Nephron (organoid): ENCODE data around the gene PROS1.

Experiments used
- H3K27ac Mint-ChIP-seq, 3 experiments: 2 replicates each; pipeline ENCODE4 v1.8.0; 2020; ENCODE audit warnings: mixed read lengths in 3 of 3, mild to moderate bottlenecking in 2 of 3, moderate library complexity in 1 of 3
- H3K27me3 Mint-ChIP-seq: 2 replicates; pipeline ENCODE4 v1.8.0; 2021; ENCODE audit warnings: low read depth, mild to moderate bottlenecking, moderate library complexity, mixed read lengths
- H3K36me3 Mint-ChIP-seq: 2 replicates; pipeline ENCODE4 v1.8.0; 2020; ENCODE audit warnings: low read depth, mixed read lengths
- H3K4me1 Mint-ChIP-seq: 2 replicates; pipeline ENCODE4 v1.8.0; 2020; ENCODE audit warnings: mixed read lengths
- H3K4me3 Mint-ChIP-seq, 3 experiments: 2 replicates each; pipeline ENCODE4 v1.8.0; 2020; ENCODE audit warnings: mild to moderate bottlenecking in 3 of 3, mixed read lengths in 3 of 3, moderate library complexity in 2 of 3
- H3K9me3 Mint-ChIP-seq: 2 replicates; pipeline ENCODE4 v1.8.0; 2020; ENCODE audit warnings: mixed read lengths
- TF ChIP-seq, protein P1 (sequence below), 3 experiments: fragments of 200-600 bp; sonication (generic); IDR thresholded peaks; one replicate each; pipeline ENCODE4 v1.5.0; 2021; ENCODE audit warnings: antibody characterized with exemption in 3 of 3; ENCODE audit not compliant: unreplicated experiment in 3 of 3

The PROS1 gene

DNA sequence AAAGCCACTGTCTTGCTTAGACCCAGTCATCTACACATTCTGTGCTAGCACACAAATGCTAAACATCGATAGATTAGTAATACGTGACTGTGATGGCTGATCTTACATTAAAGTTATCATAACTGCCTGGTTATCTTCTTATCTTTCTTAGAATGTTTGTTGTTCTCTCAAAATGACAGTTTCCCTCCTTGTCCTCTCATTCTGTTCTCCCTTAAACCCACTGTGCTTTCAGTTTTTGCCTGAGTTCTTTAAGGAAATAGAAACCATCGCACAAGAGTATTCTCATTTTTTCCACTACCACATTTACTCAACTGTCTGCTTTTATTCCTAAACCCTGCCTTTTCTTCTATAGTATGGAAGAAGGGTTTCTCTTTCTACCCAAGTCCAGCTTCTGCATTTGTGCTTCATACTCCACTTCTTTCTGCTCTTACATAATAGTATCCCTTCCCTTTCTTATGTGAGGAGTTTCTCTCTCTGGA lies 37.6 kb upstream of the PROS1 start:
- no peaks in the 10 kb centered on the region for H3K9me3 Mint-ChIP-seq
- H3K27ac Mint-ChIP-seq, result no peak overlapping the region

GRCh38 chr3:94009608-94010007 lies 35.9 kb upstream of the PROS1 start:
- no peaks in the 10 kb centered on the region for H3K9me3 Mint-ChIP-seq
- no peaks in the 10 kb centered on the region for H3K27me3 Mint-ChIP-seq
- H3K27ac Mint-ChIP-seq, result no peak overlapping the region
- H3K4me1 Mint-ChIP-seq, result peaks cover under 1% of the 10 kb centered on the region
- peaks cover 5% of the 10 kb centered on the region for H3K36me3 Mint-ChIP-seq
- no peak overlapping the region for H3K4me3 Mint-ChIP-seq
- TF ChIP-seq, protein P1, sequence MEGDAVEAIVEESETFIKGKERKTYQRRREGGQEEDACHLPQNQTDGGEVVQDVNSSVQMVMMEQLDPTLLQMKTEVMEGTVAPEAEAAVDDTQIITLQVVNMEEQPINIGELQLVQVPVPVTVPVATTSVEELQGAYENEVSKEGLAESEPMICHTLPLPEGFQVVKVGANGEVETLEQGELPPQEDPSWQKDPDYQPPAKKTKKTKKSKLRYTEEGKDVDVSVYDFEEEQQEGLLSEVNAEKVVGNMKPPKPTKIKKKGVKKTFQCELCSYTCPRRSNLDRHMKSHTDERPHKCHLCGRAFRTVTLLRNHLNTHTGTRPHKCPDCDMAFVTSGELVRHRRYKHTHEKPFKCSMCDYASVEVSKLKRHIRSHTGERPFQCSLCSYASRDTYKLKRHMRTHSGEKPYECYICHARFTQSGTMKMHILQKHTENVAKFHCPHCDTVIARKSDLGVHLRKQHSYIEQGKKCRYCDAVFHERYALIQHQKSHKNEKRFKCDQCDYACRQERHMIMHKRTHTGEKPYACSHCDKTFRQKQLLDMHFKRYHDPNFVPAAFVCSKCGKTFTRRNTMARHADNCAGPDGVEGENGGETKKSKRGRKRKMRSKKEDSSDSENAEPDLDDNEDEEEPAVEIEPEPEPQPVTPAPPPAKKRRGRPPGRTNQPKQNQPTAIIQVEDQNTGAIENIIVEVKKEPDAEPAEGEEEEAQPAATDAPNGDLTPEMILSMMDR (IDR thresholded peaks at IDR 0.05; ENCODE audit: unreplicated experiment in 3 of 3), result no peak

More for the DNA sequence above, 37.6 kb upstream of the PROS1 start:
- no peaks in the 10 kb centered on the region for H3K4me1 Mint-ChIP-seq
- H3K36me3 Mint-ChIP-seq, result peaks cover 9% of the 10 kb centered on the region
- H3K27me3 Mint-ChIP-seq, result no peaks in the 10 kb centered on the region
- no peak overlapping the region for H3K4me3 Mint-ChIP-seq
- TF ChIP-seq, protein P1 (IDR thresholded peaks at IDR 0.05; ENCODE audit: unreplicated experiment in 3 of 3), result no peak

DNA sequence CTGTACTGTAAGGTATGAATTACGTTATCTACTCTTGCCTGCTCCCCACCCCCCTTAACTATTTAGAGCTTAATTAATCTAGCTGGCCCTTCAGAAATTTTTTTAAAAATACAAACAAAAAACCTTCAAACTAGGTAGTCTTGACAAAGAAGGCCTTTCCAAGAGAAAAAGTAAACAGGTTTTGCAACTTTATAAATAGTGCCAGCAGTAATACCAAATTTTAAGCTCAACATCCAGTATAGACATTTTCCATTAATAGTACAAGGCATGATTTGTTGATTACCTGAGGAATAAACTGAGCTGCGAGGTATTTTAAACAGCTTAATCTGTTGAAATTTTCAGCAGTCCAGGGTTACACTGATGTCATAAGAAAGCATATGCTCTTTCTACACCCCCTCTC lies 34.6 kb upstream of the PROS1 start:
- Mint-ChIP-seq H3K9me3 (no peaks in the 10 kb centered on the region), H3K36me3 (peaks cover 3% of the 10 kb centered on the region), H3K27me3 (no peaks in the 10 kb centered on the region), H3K4me3 (no peak overlapping the region), H3K27ac (no peak overlapping the region), H3K4me1 (peaks cover 5% of the 10 kb centered on the region)
- TF ChIP-seq, protein P1 (IDR thresholded peaks at IDR 0.05; ENCODE audit: unreplicated experiment in 3 of 3), result no peak

DNA sequence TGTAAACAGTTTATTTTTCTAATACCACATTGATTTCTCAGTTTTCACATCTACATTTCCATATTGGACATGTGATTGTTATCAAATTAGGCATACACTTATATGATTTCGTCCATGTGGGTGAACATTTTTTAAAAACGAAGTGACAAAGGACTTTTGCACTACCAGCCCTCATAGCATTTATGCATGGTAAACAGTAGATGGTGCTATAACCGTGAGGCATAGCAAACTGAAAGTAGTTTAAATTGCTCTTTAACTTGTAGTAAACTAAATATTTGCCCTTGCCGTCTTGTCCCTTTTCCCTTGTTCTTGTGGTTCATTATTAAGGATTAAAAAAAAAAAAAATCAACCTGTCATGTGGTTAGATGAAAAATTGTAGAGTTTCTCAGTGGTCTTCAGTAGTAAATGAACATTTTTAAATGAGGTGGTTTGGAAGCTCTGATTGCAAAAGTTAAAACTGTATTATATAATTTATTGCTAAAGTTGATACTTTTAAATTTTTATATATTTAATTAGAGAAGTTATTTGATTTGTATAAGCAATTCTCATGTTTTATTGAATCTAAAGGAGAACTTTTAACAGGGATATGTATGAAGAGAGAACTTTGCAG lies 30.7 kb upstream of the PROS1 start:
- H3K27ac Mint-ChIP-seq, result peak overlapping the region in 1 of 3 experiments; percentile 49
- H3K36me3 Mint-ChIP-seq, result peaks cover 7% of the 10 kb centered on the region
- H3K4me1 Mint-ChIP-seq, result peaks cover 10% of the 10 kb centered on the region
- peak overlapping the region in 2 of 3 experiments; percentile 35 to 56 for H3K4me3 Mint-ChIP-seq
- H3K9me3 Mint-ChIP-seq, result no peaks in the 10 kb centered on the region
- H3K27me3 Mint-ChIP-seq, result no peaks in the 10 kb centered on the region
- TF ChIP-seq, protein P1 (IDR thresholded peaks at IDR 0.05; ENCODE audit: unreplicated experiment in 3 of 3), result peak; percentile 77 to 82 (median 79)

- H3K27me3 Mint-ChIP-seq, result no peaks in the 10 kb centered on the region
- H3K36me3 Mint-ChIP-seq, result peaks cover 20% of the 10 kb centered on the region
- no peaks in the 10 kb centered on the region for H3K9me3 Mint-ChIP-seq
- H3K4me3 Mint-ChIP-seq, result no peak overlapping the region
- TF ChIP-seq, protein P1 (IDR thresholded peaks at IDR 0.05; ENCODE audit: unreplicated experiment in 3 of 3), result no peak
- peak overlapping the region in 1 of 3 experiments; percentile 31 for H3K27ac Mint-ChIP-seq
- peaks cover 10% of the 10 kb centered on the region for H3K4me1 Mint-ChIP-seq
Observed at GRCh38 chr3:94001827-94002495, 28.3 kb upstream of the PROS1 start.
